Measurements from ENCODE around the gene LMCD1. TPM values are rescaled to one million over a fixed set of nuclear protein-coding genes. Genes with fewer than 3 reads are reported as not detected.

The LMCD1 gene
- total RNA-seq, 2 experiments from 2014 or later, result 0.99 to 1.1 TPM

DNA sequence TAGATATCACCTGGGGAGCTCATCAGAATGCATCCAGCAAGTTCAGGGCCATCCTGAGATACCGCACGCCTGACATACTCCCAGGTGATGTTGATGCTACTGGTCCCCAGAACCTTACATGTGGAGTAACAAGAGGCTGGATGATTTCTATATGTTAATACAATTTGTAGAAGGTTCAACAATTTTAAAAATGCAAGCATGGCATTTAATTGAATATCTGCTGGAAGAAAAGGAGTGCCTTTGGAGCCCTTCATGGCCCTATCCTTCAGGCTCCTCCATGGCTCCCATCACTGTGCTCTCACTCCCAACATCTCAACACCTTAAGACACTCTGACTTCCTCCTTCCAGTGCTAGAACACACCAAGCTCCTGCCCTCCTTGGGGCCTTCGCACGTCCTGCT lies 36.6 kb downstream of the LMCD1 start:
- Mint-ChIP-seq H3K36me3 (ENCODE audit: low read depth) (no peaks in the 10 kb centered on the region), H3K27ac (no peak overlapping the region), H3K27me3 (no peaks in the 10 kb centered on the region), H3K4me3 (no peak overlapping the region), H3K4me1 (no peaks in the 10 kb centered on the region), H3K9me3 (no peaks in the 10 kb centered on the region)
- no peak for DNase-seq
- CTCF ChIA-PET, result no interaction called here
- POLR2A ChIA-PET, result no interaction called here

DNA sequence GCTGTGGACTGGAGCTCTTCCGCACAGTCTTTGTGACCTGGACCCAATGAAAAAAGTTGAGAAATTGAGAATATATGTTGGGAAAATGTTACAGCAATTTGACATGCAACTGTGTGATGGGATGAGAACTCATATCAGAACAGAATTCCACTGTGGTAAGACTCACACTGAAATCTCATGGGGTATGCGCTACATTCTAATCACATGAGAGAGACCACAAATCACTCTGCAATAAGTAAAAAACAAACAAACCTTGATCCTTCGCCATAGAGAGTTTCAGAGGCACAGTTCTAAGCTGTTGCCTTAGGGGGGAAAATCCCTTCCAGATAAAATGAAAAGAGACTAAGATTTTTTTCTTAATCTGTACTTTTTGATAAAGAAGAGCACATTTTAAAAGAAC lies 37.3 kb downstream of the LMCD1 start:
- H3K4me3 Mint-ChIP-seq, result no peak overlapping the region
- no peaks in the 10 kb centered on the region for H3K27me3 Mint-ChIP-seq
- H3K4me1 Mint-ChIP-seq, result no peaks in the 10 kb centered on the region
- H3K36me3 Mint-ChIP-seq (ENCODE audit: low read depth), result no peaks in the 10 kb centered on the region
- H3K9me3 Mint-ChIP-seq, result no peaks in the 10 kb centered on the region
- ChIA-PET POLR2A (no interaction called here), CTCF (interaction anchor here (1.1 kb wide), 1 partner anchor 10 kb away, joined by 3 read pairs; no protein-coding TSS in a partner anchor)
- DNase-seq, result no peak
- no peak overlapping the region for H3K27ac Mint-ChIP-seq

DNA sequence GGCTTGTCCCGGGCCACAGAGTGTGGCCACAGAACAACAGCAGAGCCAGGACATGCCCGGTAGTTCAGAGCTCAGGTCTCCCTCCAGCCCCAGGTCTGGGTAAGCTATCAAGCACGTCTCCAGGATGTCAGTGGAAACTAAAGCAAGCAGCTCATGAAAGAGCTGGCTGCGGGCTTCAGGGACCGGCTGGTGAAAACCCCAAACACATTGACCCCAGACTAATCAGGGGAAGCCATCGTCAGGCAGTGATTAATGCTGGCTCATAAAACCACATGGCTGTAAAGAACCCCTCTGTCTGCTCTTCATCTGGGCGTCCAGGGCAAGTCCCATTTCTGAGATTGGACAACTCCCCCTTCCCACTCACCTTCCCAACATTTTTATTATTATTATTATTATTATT lies 37.8 kb downstream of the LMCD1 start:
- no peaks in the 10 kb centered on the region for H3K9me3 Mint-ChIP-seq
- H3K27ac Mint-ChIP-seq, result no peak overlapping the region
- no peak overlapping the region for H3K4me3 Mint-ChIP-seq
- H3K4me1 Mint-ChIP-seq, result no peaks in the 10 kb centered on the region
- no peaks in the 10 kb centered on the region for H3K27me3 Mint-ChIP-seq
- no peak for DNase-seq
- CTCF ChIA-PET, result interaction anchor here (1.1 kb wide), 1 partner anchor 10 kb away, joined by 3 read pairs; no protein-coding TSS in a partner anchor
- POLR2A ChIA-PET, result no interaction called here
- H3K36me3 Mint-ChIP-seq (ENCODE audit: low read depth), result no peaks in the 10 kb centered on the region

DNA sequence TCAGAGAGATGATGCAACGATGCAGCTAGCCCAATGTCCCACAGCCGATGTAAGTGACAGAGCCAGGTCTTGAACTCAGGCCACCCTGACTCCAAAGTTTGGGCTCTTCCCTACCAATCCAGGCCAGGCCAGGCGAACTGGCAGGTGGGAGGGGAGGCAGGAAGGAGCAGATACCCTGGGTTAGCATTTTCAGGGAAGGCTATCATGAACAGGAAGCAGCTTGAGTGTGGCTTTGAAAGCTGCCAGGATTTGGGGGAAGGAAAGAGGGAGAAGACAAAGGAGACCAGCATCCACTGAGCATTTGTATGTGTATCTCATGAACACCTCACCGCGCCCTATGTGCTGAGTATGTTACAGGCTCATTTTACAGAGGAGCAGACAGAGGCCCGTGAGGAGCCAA lies 38.8 kb downstream of the LMCD1 start:
- no peak overlapping the region for H3K27ac Mint-ChIP-seq
- no peaks in the 10 kb centered on the region for H3K9me3 Mint-ChIP-seq
- H3K4me1 Mint-ChIP-seq, result no peaks in the 10 kb centered on the region
- no peaks in the 10 kb centered on the region for H3K27me3 Mint-ChIP-seq
- H3K4me3 Mint-ChIP-seq, result no peak overlapping the region
- ChIA-PET POLR2A (no interaction called here), CTCF (no interaction called here)
- no peaks in the 10 kb centered on the region for H3K36me3 Mint-ChIP-seq (ENCODE audit: low read depth)
- DNase-seq, result no peak

DNA sequence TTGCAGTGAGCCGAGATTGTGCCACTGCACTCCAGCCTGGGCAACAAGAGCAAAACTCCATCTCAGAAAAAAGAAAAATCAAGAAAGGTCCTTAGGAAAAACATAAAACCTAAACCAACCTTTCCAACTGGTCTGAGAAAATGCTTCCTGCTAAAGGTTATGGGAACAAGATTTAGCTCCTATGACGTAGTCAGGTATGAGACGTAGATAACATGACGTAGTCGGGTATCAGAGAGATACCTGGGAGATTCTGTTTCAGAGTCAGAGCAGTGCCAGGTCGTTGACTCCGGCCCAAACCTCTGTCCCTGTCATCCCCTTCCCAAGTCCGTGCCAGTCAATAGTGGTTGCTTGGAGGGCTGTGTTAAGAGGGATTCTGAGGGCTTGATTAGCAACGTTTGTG lies 39.9 kb downstream of the LMCD1 start:
- ChIA-PET POLR2A (no interaction called here), CTCF (no interaction called here)
- DNase-seq, result no peak
- Mint-ChIP-seq H3K9me3 (no peaks in the 10 kb centered on the region), H3K27me3 (no peaks in the 10 kb centered on the region), H3K27ac (no peak overlapping the region), H3K4me3 (no peak overlapping the region), H3K36me3 (ENCODE audit: low read depth) (no peaks in the 10 kb centered on the region), H3K4me1 (no peaks in the 10 kb centered on the region)

DNA sequence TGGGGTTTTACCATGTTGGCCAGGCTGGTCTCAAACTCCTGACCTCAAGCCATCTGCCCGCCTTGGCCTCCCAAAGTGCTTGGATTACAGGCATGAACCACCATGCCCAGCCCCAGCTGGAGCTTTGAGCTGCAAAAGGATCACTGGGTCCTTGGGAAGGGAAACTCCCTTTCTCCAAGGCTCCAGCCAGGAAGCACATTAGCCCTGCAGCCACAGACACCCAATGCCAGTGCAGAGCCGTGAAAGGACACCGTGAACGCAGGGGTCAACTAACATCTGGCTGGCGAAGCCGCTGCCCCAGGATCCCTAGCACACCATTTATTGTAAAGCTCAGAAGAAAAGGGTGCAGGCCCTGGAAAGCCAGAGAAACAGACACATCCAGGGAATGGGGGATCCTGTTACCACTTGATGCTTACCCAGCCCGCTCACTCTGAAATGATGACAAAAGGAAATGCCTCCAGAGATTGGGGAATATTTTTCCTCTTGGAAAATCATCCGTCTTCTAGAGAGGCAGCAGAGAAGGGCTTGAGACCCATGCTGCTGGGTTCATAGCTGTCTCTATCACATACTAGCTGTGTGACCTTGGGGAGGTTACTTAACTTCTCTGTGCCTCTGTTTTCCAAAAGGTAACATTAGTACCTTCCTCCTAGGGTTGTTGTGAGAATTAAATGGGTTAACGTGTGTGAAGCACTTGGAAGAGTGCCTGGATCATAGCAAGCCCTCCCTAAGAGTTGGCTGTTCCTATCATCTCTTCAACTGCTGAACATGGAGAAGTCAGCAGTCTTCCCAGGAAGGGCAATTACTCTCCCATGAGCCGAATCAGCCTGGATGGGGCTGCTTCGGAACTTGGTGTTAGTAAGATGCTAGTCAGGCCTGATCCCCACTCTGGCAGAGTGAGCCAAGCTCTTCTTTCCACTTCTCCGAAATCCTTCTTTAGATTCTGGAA lies 40.8 kb downstream of the LMCD1 start:
- CTCF ChIA-PET, result interaction anchor here (0.8 kb wide), 1 partner anchor 21 kb away, joined by 3 read pairs; no protein-coding TSS in a partner anchor
- Mint-ChIP-seq H3K4me1 (no peaks in the 10 kb centered on the region), H3K9me3 (no peaks in the 10 kb centered on the region), H3K36me3 (ENCODE audit: low read depth) (no peaks in the 10 kb centered on the region), H3K27ac (no peak overlapping the region), H3K4me3 (no peak overlapping the region), H3K27me3 (no peaks in the 10 kb centered on the region)
- POLR2A ChIA-PET, result no interaction called here
- no peak for DNase-seq

DNA sequence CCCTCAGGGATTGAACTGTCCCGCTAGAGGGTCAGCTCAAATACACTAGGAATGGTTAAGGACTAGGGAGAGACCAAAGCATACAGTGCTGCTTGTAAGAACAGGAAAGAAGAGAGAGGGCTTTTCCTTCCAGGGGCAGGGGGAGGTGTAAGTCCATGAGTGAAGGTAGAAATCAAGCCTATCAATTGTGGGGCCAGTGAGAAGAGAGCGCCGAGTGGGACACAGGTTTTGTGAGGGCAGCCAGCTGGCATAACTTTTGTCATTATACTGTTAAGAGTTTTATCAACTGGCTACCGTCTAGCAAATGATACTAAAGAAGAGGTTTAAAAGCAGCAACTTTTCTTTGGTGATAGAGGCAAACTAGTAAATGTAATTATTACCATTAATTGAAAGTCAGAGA lies 45.0 kb downstream of the LMCD1 start:
- Mint-ChIP-seq H3K27ac (no peak overlapping the region), H3K36me3 (ENCODE audit: low read depth) (no peaks in the 10 kb centered on the region), H3K9me3 (no peaks in the 10 kb centered on the region), H3K27me3 (no peaks in the 10 kb centered on the region), H3K4me1 (no peaks in the 10 kb centered on the region), H3K4me3 (no peak overlapping the region)
- POLR2A ChIA-PET, result no interaction called here
- no peak for DNase-seq
- CTCF ChIA-PET, result no interaction called here

DNA sequence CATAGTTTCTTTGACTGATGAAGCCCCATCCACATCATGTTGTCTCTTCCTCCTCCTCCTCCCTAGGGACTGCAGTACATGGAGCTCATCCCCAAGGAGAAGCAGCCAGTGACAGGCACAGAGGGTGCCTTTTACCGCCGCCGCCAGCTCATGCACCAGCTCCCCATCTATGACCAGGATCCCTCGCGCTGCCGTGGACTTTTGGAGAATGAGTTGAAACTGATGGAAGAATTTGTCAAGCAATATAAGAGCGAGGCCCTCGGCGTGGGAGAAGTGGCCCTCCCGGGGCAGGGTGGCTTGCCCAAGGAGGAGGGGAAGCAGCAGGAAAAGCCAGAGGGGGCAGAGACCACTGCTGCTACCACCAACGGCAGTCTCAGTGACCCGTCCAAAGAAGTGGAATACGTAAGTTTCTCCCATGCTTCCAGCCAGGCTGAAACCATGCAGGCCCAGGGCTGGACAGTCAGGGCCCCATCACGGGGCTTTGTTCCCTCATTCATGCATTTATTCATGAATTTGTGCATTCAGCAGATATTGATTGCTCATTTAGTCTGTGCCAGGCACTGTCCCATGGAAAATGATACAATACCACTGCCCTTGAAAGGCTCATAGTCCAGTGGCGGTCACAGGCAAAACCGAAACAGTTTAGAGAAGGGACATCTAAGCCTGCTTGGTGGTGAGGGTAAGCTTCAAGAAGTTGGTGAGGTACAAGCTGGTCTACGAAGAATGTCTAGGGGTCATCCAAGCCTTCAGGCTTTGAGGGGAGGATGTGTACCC lies 47.1 kb downstream of the LMCD1 start:
- CTCF ChIA-PET, result no interaction called here
- Mint-ChIP-seq H3K27ac (no peak overlapping the region), H3K36me3 (ENCODE audit: low read depth) (no peaks in the 10 kb centered on the region), H3K4me1 (no peaks in the 10 kb centered on the region), H3K27me3 (no peaks in the 10 kb centered on the region), H3K4me3 (no peak overlapping the region), H3K9me3 (no peaks in the 10 kb centered on the region)
- no peak for DNase-seq
- POLR2A ChIA-PET, result no interaction called here

DNA sequence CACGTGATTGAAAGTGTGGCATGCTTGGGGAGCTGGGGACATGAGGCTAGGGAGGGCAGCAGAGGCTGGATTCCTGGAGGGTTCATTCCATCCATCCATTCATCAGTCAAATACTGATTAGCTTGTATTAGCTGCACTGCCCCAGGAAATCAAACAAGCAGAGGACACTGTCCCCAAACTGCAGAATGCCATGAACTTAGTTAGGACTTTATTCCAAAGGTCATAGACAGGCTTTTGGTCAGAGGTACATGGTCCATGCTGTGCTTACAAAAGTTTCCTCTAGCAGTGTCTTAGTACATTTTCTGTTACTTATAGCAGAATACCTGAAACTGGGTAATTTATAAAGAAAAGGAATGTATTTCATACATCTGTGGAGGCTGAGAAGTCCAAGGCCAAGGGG lies 47.7 kb downstream of the LMCD1 start:
- Mint-ChIP-seq H3K4me3 (no peak overlapping the region), H3K27me3 (no peaks in the 10 kb centered on the region), H3K9me3 (no peaks in the 10 kb centered on the region), H3K36me3 (ENCODE audit: low read depth) (no peaks in the 10 kb centered on the region), H3K4me1 (no peaks in the 10 kb centered on the region), H3K27ac (no peak overlapping the region)
- DNase-seq, result no peak
- POLR2A ChIA-PET, result no interaction called here
- CTCF ChIA-PET, result no interaction called here

DNA sequence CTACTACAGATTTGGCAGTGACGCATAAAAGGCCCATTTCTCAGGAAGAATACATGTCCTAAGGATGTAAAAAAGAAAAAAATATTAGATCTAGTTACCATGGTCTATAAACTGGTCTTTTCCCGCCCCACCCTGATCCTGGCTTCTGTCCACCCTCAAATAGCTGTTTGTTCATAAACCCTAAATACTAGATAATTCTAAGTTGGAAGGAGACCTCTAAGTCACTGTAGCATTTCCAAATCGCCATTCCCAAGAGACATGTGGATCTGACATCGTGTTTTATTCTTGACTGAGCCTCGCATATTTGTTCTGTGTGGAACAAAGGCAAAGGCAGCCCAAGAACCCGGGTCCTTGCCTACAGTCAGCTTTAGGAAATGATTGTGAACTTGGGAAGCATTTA lies 49.0 kb downstream of the LMCD1 start:
- DNase-seq, result no peak
- Mint-ChIP-seq H3K27ac (no peak overlapping the region), H3K9me3 (no peaks in the 10 kb centered on the region), H3K4me3 (no peak overlapping the region), H3K27me3 (no peaks in the 10 kb centered on the region), H3K36me3 (ENCODE audit: low read depth) (no peaks in the 10 kb centered on the region), H3K4me1 (no peaks in the 10 kb centered on the region)
- CTCF ChIA-PET, result no interaction called here
- POLR2A ChIA-PET, result no interaction called here

DNA sequence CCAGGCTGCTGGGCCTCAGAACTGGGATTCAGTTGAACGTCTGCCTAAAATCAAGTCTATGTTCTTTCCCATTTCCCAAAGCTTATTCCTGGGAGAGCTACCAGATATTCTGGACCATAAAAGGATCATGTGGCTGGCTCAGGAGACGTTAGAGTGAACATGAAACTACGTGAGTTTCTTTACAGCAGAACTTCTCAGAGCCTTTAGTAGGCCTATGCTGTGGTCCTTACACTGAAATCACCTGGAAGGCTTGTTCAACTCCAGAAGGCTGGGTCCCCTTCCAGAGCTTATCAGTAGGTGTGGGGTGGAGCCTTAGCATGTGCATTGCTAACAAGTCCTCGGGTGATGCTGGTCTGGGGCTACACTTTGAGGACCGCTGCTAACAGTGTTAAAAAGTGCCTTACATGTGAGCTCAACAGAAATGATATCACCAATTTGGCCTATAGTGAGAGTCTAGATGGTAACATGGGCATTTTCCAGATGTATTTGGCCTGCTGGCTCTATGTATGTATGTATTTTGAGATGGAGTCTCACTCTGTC lies 50.7 kb downstream of the LMCD1 start:
- no peak for DNase-seq
- H3K27me3 Mint-ChIP-seq, result no peaks in the 10 kb centered on the region
- CTCF ChIA-PET, result no interaction called here

DNA sequence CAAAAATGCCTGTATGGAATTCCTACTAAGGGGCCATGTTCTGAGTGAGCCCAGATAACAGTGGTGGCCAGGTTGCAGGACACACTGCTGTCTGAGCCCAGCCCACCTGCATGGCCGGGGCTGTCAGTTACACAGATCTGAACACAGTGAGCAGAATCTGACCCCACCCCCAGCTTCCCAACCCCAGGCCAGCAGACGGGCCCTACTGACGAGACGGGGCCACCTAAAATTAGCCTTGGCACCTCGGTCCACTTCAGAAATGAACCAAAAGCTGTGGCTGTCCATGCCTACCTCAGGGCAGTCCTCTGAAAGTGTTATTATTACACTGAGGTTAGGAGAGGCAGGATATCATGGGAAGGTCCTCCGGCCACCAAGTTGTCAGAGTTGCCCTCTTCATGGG lies 51.8 kb downstream of the LMCD1 start:
- Mint-ChIP-seq H3K36me3 (ENCODE audit: low read depth) (no peaks in the 10 kb centered on the region), H3K27ac (no peak overlapping the region), H3K27me3 (no peaks in the 10 kb centered on the region), H3K9me3 (no peaks in the 10 kb centered on the region), H3K4me3 (no peak overlapping the region), H3K4me1 (no peaks in the 10 kb centered on the region)
- ChIA-PET POLR2A (no interaction called here), CTCF (no interaction called here)
- DNase-seq, result no peak

More for the DNA sequence above, 50.7 kb downstream of the LMCD1 start:
- no peaks in the 10 kb centered on the region for H3K9me3 Mint-ChIP-seq
- POLR2A ChIA-PET, result no interaction called here
- no peaks in the 10 kb centered on the region for H3K4me1 Mint-ChIP-seq
- no peaks in the 10 kb centered on the region for H3K36me3 Mint-ChIP-seq (ENCODE audit: low read depth)
- no peak overlapping the region for H3K27ac Mint-ChIP-seq
- H3K4me3 Mint-ChIP-seq, result no peak overlapping the region

DNA sequence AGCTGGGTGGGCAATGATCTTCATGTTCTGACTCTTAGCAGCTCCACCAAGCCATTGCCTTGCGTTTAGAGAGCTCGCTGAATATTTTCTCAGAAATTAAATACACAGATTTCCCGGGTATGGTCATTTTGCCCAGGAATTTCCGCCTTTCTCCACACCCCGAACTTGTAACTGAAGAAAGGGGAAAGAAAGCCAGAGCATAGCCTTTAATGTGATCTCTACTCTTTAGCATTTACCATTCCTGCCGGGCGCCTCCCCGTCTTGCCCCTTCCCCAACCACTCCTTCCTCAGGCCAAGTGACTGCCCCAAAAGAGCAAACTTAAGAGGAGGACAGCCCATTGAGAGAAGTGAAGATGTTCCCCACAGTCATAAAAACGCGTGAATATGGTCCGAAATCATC lies 53.1 kb downstream of the LMCD1 start:
- no peaks in the 10 kb centered on the region for H3K9me3 Mint-ChIP-seq

More for the DNA sequence above, 53.1 kb downstream of the LMCD1 start:
- Mint-ChIP-seq H3K4me1 (no peaks in the 10 kb centered on the region), H3K27me3 (no peaks in the 10 kb centered on the region), H3K36me3 (ENCODE audit: low read depth) (no peaks in the 10 kb centered on the region), H3K4me3 (no peak overlapping the region), H3K27ac (no peak overlapping the region)
- POLR2A ChIA-PET, result no interaction called here
- DNase-seq, result no peak
- CTCF ChIA-PET, result no interaction called here
